WTC11 (cell line): ENCODE data around the gene ROMO1.

ENCODE experiments used
- MXD4 ChIP-seq: fragments of 250-450 bp; sonication (Bioruptor Pico); IDR thresholded peaks from 2 replicates; pipeline ENCODE4 v1.8.0; 2021; ENCODE audit warnings: mild to moderate bottlenecking, moderate library complexity, borderline replicate concordance
- TF ChIP-seq, protein P1 (sequence below): fragments of 200-600 bp; IDR thresholded peaks from 2 replicates; pipeline ENCODE4 v1.8.0; 2022; ENCODE audit warnings: antibody characterized with exemption
- TF ChIP-seq, protein P2 (sequence below): sonication (generic); formaldehyde crosslinking; IDR thresholded peaks from 2 replicates; pipeline ENCODE4 v1.8.0; 2022; ENCODE audit warnings: missing genetic modification reagents
- TF ChIP-seq, protein P3 (sequence below): sonication (generic); formaldehyde crosslinking; IDR thresholded peaks from 2 replicates; pipeline ENCODE4 v1.8.1; 2023; ENCODE audit warnings: mild to moderate bottlenecking, missing genetic modification reagents, moderate library complexity

DNA sequence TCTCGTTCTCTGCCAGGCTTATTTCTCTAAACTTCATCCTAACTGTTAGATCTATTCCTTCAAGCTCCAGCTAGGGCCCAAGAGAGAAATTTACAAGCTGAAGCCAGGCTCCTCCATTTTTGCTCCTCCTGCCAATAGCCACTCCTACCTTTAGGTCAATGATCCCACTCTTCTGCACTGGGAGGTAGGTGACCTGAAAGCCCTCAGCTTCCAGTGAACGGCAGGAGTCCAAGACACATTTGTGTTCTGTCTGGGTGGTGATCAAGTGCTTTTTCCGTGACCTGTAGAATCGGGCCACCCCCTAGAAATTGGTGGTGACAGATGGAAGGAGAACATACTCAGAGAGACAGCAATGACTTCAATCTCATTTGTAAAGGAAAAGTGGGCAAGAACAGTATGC is 8.9 kb upstream of the ROMO1 start:
- TF ChIP-seq, protein P1, sequence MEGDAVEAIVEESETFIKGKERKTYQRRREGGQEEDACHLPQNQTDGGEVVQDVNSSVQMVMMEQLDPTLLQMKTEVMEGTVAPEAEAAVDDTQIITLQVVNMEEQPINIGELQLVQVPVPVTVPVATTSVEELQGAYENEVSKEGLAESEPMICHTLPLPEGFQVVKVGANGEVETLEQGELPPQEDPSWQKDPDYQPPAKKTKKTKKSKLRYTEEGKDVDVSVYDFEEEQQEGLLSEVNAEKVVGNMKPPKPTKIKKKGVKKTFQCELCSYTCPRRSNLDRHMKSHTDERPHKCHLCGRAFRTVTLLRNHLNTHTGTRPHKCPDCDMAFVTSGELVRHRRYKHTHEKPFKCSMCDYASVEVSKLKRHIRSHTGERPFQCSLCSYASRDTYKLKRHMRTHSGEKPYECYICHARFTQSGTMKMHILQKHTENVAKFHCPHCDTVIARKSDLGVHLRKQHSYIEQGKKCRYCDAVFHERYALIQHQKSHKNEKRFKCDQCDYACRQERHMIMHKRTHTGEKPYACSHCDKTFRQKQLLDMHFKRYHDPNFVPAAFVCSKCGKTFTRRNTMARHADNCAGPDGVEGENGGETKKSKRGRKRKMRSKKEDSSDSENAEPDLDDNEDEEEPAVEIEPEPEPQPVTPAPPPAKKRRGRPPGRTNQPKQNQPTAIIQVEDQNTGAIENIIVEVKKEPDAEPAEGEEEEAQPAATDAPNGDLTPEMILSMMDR, result no peak
- TF ChIP-seq, protein P2, sequence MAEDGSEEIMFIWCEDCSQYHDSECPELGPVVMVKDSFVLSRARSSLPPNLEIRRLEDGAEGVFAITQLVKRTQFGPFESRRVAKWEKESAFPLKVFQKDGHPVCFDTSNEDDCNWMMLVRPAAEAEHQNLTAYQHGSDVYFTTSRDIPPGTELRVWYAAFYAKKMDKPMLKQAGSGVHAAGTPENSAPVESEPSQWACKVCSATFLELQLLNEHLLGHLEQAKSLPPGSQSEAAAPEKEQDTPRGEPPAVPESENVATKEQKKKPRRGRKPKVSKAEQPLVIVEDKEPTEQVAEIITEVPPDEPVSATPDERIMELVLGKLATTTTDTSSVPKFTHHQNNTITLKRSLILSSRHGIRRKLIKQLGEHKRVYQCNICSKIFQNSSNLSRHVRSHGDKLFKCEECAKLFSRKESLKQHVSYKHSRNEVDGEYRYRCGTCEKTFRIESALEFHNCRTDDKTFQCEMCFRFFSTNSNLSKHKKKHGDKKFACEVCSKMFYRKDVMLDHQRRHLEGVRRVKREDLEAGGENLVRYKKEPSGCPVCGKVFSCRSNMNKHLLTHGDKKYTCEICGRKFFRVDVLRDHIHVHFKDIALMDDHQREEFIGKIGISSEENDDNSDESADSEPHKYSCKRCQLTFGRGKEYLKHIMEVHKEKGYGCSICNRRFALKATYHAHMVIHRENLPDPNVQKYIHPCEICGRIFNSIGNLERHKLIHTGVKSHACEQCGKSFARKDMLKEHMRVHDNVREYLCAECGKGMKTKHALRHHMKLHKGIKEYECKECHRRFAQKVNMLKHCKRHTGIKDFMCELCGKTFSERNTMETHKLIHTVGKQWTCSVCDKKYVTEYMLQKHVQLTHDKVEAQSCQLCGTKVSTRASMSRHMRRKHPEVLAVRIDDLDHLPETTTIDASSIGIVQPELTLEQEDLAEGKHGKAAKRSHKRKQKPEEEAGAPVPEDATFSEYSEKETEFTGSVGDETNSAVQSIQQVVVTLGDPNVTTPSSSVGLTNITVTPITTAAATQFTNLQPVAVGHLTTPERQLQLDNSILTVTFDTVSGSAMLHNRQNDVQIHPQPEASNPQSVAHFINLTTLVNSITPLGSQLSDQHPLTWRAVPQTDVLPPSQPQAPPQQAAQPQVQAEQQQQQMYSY (CRISPR knock-in tag), result no peak
- TF ChIP-seq, protein P3, sequence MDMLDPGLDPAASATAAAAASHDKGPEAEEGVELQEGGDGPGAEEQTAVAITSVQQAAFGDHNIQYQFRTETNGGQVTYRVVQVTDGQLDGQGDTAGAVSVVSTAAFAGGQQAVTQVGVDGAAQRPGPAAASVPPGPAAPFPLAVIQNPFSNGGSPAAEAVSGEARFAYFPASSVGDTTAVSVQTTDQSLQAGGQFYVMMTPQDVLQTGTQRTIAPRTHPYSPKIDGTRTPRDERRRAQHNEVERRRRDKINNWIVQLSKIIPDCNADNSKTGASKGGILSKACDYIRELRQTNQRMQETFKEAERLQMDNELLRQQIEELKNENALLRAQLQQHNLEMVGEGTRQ (CRISPR knock-in tag), result no peak
- TF ChIP-seq MXD4, result no peak
